A549 (cell line): ENCODE results near the gene WDR43. TPM values are rescaled to one million over a fixed set of nuclear protein-coding genes. Genes with fewer than 3 reads are reported as not detected.
A peak's percentile ranks its signal among the peaks of the same experiment; 100 is the strongest.
"Not testable (repeated sequence)": the region's sequence is repeated elsewhere in the genome, so short reads cannot be mapped to it uniquely, and the experiment has no call there.

Experiments used
- ATAC-seq, 2 experiments: fragments of 200-7000 bp in 1 of 2; fragments of >200 bp in 1 of 2; cut with Nextera tagmentation in 1 of 2; cut with Tn5 transposase in 1 of 2; 3 replicates each; pipeline versions ENCODE4 v1.8.0 to v1.9.1; 2018 to 2020; ENCODE audit warnings: mild to moderate bottlenecking in 1 of 2, moderate library complexity in 1 of 2
- CTCF ChIA-PET: fragments of 300-600 bp; sonication (Branson Sonifier 250); formaldehyde crosslinking; extraction: SDS; loops from one replicate; lab custom pipeline; 2021; ENCODE audit warnings: antibody characterized with exemption, inconsistent platforms; lab: Yijun Ruan, JAX
- POLR2A ChIA-PET: fragments of 350-600 bp; formaldehyde crosslinking; extraction: SDS; loops from one replicate; lab custom pipeline; 2021; ENCODE audit warnings: antibody characterized with exemption, inconsistent platforms; lab: Yijun Ruan, JAX
- DNase-seq, 2 experiments: peaks; one replicate each; pipeline versions ENCODE4 v3.0.0 to v3.0.0-alpha.2; 2011 to 2016; ENCODE audit warnings: low read depth in 1 of 2, low spot score in 1 of 2
- FAIRE-seq: peaks from 2 replicates; lab custom pipeline; 2011; peaks lifted over from hg19 to GRCh38; lab: Jason Lieb, UNC
- H3K27ac ChIP-seq, 2 experiments: fragments of >200 bp; sonication (Bioruptor Twin); formaldehyde crosslinking; 3 replicates each; pipeline ENCODE4 v1.5.1; 2016 to 2017
- H3K4me1 ChIP-seq: fragments of >200 bp; sonication (Bioruptor Twin); formaldehyde crosslinking; 3 replicates; pipeline ENCODE4 v1.6.1; 2016
- H3K4me2 ChIP-seq: fragments of >200 bp; sonication (Bioruptor Twin); formaldehyde crosslinking; 3 replicates; pipeline ENCODE4 v1.6.1; 2016
- H3K4me3 ChIP-seq: fragments of >200 bp; sonication (Bioruptor Twin); formaldehyde crosslinking; 3 replicates; pipeline ENCODE4 v1.5.1; 2016
- H3K9me3 ChIP-seq: fragments of >200 bp; sonication (Bioruptor Twin); formaldehyde crosslinking; 3 replicates; pipeline ENCODE4 v1.6.1; 2016
- ATOH8 ChIP-seq: fragments of 250-450 bp; sonication (Bioruptor Pico); IDR thresholded peaks from 2 replicates; pipeline ENCODE4 v1.5.0; 2020; ENCODE audit warnings: low read depth, mild to moderate bottlenecking, moderate library complexity
- CBX2 ChIP-seq: fragments of 200-600 bp; sonication (generic); IDR thresholded peaks from 2 replicates; pipeline ENCODE4 v1.6.1; 2016; ENCODE audit warnings: low read depth, mild to moderate bottlenecking, borderline replicate concordance
- EHF ChIP-seq: fragments of 250-450 bp; sonication (Bioruptor Pico); IDR thresholded peaks from 2 replicates; pipeline ENCODE4 v1.5.0; 2020; ENCODE audit warnings: mild to moderate bottlenecking
- ELK1 ChIP-seq: fragments of 150-350 bp; IDR thresholded peaks from 2 replicates; pipeline ENCODE4 v1.6.1; 2014; ENCODE audit warnings: low read depth, mild to moderate bottlenecking, low read length
- FOSB ChIP-seq: fragments of 250-450 bp; sonication (Bioruptor Pico); IDR thresholded peaks from 2 replicates; pipeline ENCODE4 v1.5.0; 2020; ENCODE audit warnings: mild to moderate bottlenecking, moderate library complexity
- FOSL2 ChIP-seq, 2 experiments: fragments of 450-650 bp in 1 of 2; fragments of >200 bp in 1 of 2; sonication (Bioruptor Twin) in 1 of 2; formaldehyde crosslinking; IDR thresholded peaks; 2 replicates each; pipeline versions ENCODE4 v1.5.0 to v1.6.1; 2016 to 2020; ENCODE audit warnings: mild to moderate bottlenecking in 1 of 2, moderate library complexity in 1 of 2
- HDAC2 ChIP-seq: fragments of 200-600 bp; sonication (generic); IDR thresholded peaks from 2 replicates; pipeline ENCODE4 v1.6.1; 2016
- HES2 ChIP-seq: fragments of >200 bp; sonication (Bioruptor Twin); formaldehyde crosslinking; IDR thresholded peaks from 2 replicates; pipeline ENCODE4 v1.6.1; 2016
- HMGXB4 ChIP-seq: fragments of 250-450 bp; sonication (Bioruptor Pico); IDR thresholded peaks from 2 replicates; pipeline ENCODE4 v1.5.0; 2021; ENCODE audit warnings: mild to moderate bottlenecking, moderate library complexity, borderline replicate concordance
- HOXB13 ChIP-seq: fragments of 250-450 bp; sonication (Bioruptor Pico); IDR thresholded peaks from 2 replicates; pipeline ENCODE4 v1.5.0; 2020; ENCODE audit warnings: low read depth, mild to moderate bottlenecking, moderate library complexity
- HOXB5 ChIP-seq: fragments of 250-450 bp; sonication (Bioruptor Pico); IDR thresholded peaks from 2 replicates; pipeline ENCODE4 v1.5.0; 2020; ENCODE audit warnings: mild to moderate bottlenecking, moderate library complexity
- MAX ChIP-seq: IDR thresholded peaks from 2 replicates; pipeline ENCODE4 v1.6.1; 2012
- MYC ChIP-seq: IDR thresholded peaks from 2 replicates; pipeline ENCODE4 v1.6.1; 2012; ENCODE audit warnings: mild to moderate bottlenecking, inconsistent platforms, low read length, improper control_type of control experiment, borderline replicate concordance
- NPAS2 ChIP-seq: fragments of 250-450 bp; sonication (Bioruptor Pico); IDR thresholded peaks from 2 replicates; pipeline ENCODE4 v1.8.0; 2022; ENCODE audit warnings: mild to moderate bottlenecking, moderate library complexity, borderline replicate concordance
- NR3C1 ChIP-seq: fragments of >200 bp; sonication (Bioruptor Twin); formaldehyde crosslinking; IDR thresholded peaks from 3 replicates; pipeline ENCODE4 v1.6.1; 2017
- PHF8 ChIP-seq: fragments of 200-600 bp; sonication (generic); IDR thresholded peaks from 2 replicates; pipeline ENCODE4 v1.6.1; 2016; ENCODE audit warnings: low read depth, mild to moderate bottlenecking, antibody characterized with exemption, moderate library complexity, borderline replicate concordance
- POLR2A ChIP-seq: IDR thresholded peaks from 2 replicates; pipeline ENCODE4 v1.6.1; 2012; ENCODE audit warnings: mild to moderate bottlenecking, low read length
- POLR2AphosphoS2 ChIP-seq: conservative IDR thresholded peaks from 2 replicates; pipeline ENCODE4 v1.6.1; 2012; ENCODE audit warnings: low read length, improper control_type of control experiment, inconsistent platforms
- RARB ChIP-seq: fragments of 250-450 bp; sonication (Bioruptor Pico); IDR thresholded peaks from 2 replicates; pipeline ENCODE4 v1.8.0; 2021; ENCODE audit warnings: mild to moderate bottlenecking, moderate library complexity
- RNF2 ChIP-seq: fragments of 200-600 bp; sonication (generic); IDR thresholded peaks from 2 replicates; pipeline ENCODE4 v1.6.1; 2016; ENCODE audit warnings: low read depth, mild to moderate bottlenecking, antibody characterized with exemption, moderate library complexity, borderline replicate concordance
- SMC3 ChIP-seq: fragments of >200 bp; sonication (Bioruptor Twin); formaldehyde crosslinking; IDR thresholded peaks from 3 replicates; pipeline ENCODE4 v1.6.1; 2018; ENCODE audit warnings: inconsistent platforms
- SREBF2 ChIP-seq: fragments of 450-650 bp; IDR thresholded peaks from 2 replicates; pipeline ENCODE4 v1.6.1; 2014; ENCODE audit warnings: mild to moderate bottlenecking, moderate library complexity
- TFCP2L1 ChIP-seq: fragments of 250-450 bp; sonication (Bioruptor Pico); IDR thresholded peaks from 2 replicates; pipeline ENCODE4 v1.5.0; 2021; ENCODE audit warnings: mild to moderate bottlenecking
- TP53 ChIP-seq: fragments of 250-450 bp; sonication (Bioruptor Pico); IDR thresholded peaks from 2 replicates; pipeline ENCODE4 v1.5.0; 2021; ENCODE audit warnings: mild to moderate bottlenecking, moderate library complexity
- WGBS: methylation state at CpG from one replicate; pipeline ENCODE4 v1.1.6; 2017; ENCODE audit errors: missing lambda C conversion rate; 5-methylcytosine and 5-hydroxymethylcytosine counted together
- polyA plus RNA-seq, 4 experiments: library from polyadenylated mRNA; depleted of rRNA in 3 of 4; stranded (reverse); fragments of >200 nt; fragmentation: RNase III in 1 of 4; extraction: RNeasy Plus Mini Kit Qiagen cat#74134 plus additional on column Dnase treatment in 1 of 4; gene quantifications; 2 replicates in 3 of 4; 3 replicates in 1 of 4; pipeline ENCODE4 v1.2.3, GENCODE V29; 2011 to 2017

WDR43 gene
- polyA plus RNA-seq, 2 of the 4 experiments (the other 2 are of a cell fraction), result 71.8 to 256 TPM

GRCh38 chr2:28977176-28977875 lies 82.9 kb downstream of the WDR43 start (continued):
- TF ChIP-seq EHF (no peak), PHF8 (no peak)

GRCh38 chr2:28978001-28978400 lies 83.5 kb downstream of the WDR43 start:
- ATAC-seq, FAIRE-seq, H3K4me2 ChIP-seq, H3K27ac ChIP-seq, H3K9me3 ChIP-seq, H3K4me1 ChIP-seq, POLR2A ChIA-PET, DNase-seq, H3K4me3 ChIP-seq: not testable (repeated sequence)
- WGBS, result 73% methylated on average over 8 of the region's 8 CpGs
- CTCF ChIA-PET, result interaction anchor here (1.1 to 1.7 kb wide), 3 partner anchors 19 to 218 kb away, joined by 3 to 4 read pairs (median 3); no protein-coding TSS in a partner anchor

GRCh38 chr2:28978606-28979005 lies 84.1 kb downstream of the WDR43 start:
- Histone ChIP-seq H3K4me3 (no peak overlapping the region), H3K4me2 (no peak overlapping the region), H3K27ac (peak overlapping the region in 1 of 2 experiments; percentile 20; a peak in 1 of 6 replicates), H3K9me3 (peaks cover 5% of the 10 kb centered on the region; the same call in 1 of the 3 replicates), H3K4me1 (no peaks in the 10 kb centered on the region)
- CTCF ChIA-PET, result interaction anchor here (1.2 to 1.7 kb wide), 2 partner anchors 72 to 218 kb away, joined by 3 to 4 read pairs; no protein-coding TSS in a partner anchor
- 49% methylated on average over 6 of the region's 6 CpGs for WGBS
- FAIRE-seq, result no peak
- DNase-seq, result no peak
- POLR2A ChIA-PET, result no interaction called here
- no peak for ATAC-seq
- no peak for TF ChIP-seq SREBF2
- TF ChIP-seq ATOH8 (CRISPR knock-in tag), result no peak
- TF ChIP-seq FOSB (CRISPR knock-in tag), result no peak
- TF ChIP-seq RNF2, result no peak
- TF ChIP-seq RARB (CRISPR knock-in tag), result no peak
- TF ChIP-seq FOSL2 (IDR thresholded peaks at IDR 0.05), result no peak
- TF ChIP-seq FOSL2 (CRISPR knock-in tag; IDR thresholded peaks at IDR 0.05), result no peak
- TF ChIP-seq HOXB13 (CRISPR knock-in tag), result no peak
- TF ChIP-seq ELK1, result no peak
- TF ChIP-seq NPAS2 (CRISPR knock-in tag), result no peak
- no peak for TF ChIP-seq HMGXB4 (CRISPR knock-in tag)
- no peak for TF ChIP-seq CBX2
- no peak for TF ChIP-seq HES2

GRCh38 chr2:28979041-28979440 lies 84.6 kb downstream of the WDR43 start:
- no peak for FAIRE-seq
- POLR2A ChIA-PET, result no interaction called here
- 64% methylated on average over 7 of the region's 7 CpGs for WGBS
- Histone ChIP-seq H3K4me1 (no peaks in the 10 kb centered on the region), H3K9me3 (peaks cover 5% of the 10 kb centered on the region; the same call in 1 of the 3 replicates), H3K4me3 (no peak overlapping the region)
- no peak for TF ChIP-seq HDAC2
- no peak for TF ChIP-seq MAX
- TF ChIP-seq EHF, result no peak
- TF ChIP-seq TFCP2L1, result no peak
- TF ChIP-seq CBX2, result no peak
- no peak for TF ChIP-seq POLR2A
- no peak for TF ChIP-seq POLR2AphosphoS2
- TF ChIP-seq HOXB5, result no peak
- no peak for TF ChIP-seq PHF8
- TF ChIP-seq TP53 (CRISPR knock-in tag), result no peak
- TF ChIP-seq MYC, result no peak
- TF ChIP-seq SMC3, result no peak
- no peak for TF ChIP-seq NR3C1
- TF ChIP-seq FOSL2 (IDR thresholded peaks at IDR 0.05), result no peak
- TF ChIP-seq FOSL2 (CRISPR knock-in tag; IDR thresholded peaks at IDR 0.05), result no peak
- TF ChIP-seq, all 56 proteins: peak for 0
- DNase-seq, result no peak
- CTCF ChIA-PET, result interaction anchor here (0.8 to 1.2 kb wide), 3 partner anchors 8 to 71 kb away, joined by 3 read pairs; no protein-coding TSS in a partner anchor
- Histone ChIP-seq H3K4me2 (no peak overlapping the region), H3K27ac (peak overlapping the region in 1 of 2 experiments; percentile 20; a peak in 1 of 6 replicates)
- ATAC-seq, result peak in 1 of 2 experiments; percentile 13; a peak in 3 of 6 replicates
